NK-92 (cell line): ENCODE results near the gene CS.
"Not testable (repeated sequence)": the region's sequence is repeated elsewhere in the genome, so short reads cannot be mapped to it uniquely, and the experiment has no call there.

ENCODE experiments used
- DNase-seq: peaks from one replicate; lab custom pipeline; 2025; ENCODE audit not compliant: unreplicated experiment; lab: John Stamatoyannopoulos, UW

CS gene

DNA sequence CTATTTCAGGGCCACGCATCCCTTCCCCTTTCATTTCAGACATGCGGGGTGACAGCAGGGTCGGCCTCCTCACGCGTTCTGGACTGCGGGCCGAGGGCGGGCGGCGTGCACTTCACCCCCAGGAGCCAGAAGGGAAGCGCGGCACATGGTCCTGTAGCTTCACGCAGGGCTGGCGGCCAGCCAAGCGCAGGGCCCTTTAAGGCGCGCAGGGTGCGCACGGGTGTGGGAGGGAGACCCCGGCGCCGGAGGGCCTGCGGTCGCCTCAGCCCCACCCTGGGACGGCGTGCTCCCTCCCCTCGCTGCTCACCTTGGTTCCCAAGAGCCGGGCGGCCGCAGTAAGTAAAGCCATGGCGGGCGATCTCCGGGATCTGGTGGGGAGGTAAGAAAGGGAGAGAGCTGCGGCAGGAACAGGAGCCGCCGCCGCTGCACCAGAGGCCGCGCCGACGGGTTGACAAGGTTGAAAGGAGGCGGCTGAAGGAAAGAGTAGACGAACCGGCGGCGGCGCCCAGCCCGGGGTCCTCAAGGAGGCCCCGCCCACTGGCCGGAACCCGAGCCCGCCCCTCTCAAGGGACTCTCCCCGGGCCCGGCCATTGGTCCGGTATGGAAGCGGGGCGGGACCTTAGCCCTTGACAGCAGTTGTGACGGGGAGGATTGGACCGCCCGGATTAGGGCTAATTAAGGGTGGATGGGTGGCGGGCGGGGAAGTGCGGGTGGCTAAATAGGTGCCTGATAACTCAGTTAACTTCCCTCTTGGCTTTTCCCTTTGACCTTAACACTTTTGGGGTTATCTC, at the start of gene CS:
Gene CS, minus strand, starts transcription at position 478 of the 791 bp plus-strand sequence. Its CDS starts 129 bp downstream, at position 349.
- peak; percentile 96 for DNase-seq

DNA sequence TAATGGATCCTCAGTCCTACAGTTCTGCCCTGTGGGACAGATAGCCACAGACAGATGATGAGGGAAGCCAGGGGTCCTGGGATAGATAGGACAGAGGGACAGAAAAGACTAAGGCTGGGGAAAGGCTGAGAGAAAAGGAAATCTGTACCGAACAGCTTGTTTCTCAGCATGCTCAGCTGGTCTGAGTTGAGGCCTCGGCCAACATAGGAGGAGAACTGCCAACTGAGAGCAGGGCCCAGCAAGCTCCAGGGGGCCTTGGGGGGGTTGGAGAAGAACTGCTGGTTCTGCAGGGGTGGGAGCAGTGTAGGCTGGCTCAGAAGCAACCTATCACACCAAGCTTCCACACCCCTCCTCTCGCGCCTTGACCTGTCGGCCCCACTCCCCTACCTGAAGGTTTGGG, 48.6 kb upstream of the CS start:
- no peak for DNase-seq

DNA sequence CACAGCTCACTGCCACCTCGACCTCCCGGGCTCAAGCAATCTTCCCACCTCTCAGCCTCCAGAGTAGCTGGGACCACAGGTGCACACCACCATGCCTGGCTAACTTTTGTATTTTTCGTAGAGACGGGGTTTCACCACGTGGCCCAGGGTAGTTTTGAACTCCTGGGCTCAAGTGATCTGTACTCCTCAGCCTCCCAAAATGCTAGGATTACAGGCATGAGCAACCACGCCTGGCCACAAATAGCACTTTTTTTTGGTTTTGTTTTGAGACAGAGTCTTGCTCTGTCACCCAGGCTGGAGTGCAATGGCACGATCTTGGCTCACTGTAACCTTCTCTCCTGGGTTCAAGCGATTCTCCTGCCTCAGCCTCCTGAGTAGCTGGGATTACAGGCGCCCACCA, 47.1 kb upstream of the CS start:
- not testable (repeated sequence) for DNase-seq

DNA sequence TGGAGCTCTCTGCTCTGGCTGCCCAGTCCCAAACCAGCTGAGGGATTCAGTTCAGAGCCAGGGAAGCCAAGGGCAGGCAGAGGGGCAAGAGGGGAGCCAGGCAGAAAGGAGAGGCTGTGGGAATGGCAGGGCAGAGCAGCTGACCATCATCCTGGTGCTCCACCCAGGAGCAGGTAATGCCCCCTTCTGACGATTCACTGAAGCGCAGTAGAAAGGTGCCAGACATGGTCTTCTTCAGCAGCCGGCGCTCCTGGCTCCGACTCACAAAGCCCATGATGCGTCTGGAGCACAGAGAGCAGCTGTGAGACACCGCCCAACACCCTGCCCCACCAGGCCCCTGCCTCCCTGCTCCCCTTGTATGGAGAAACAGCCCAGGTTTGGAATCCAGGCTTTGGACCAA, 46.5 kb upstream of the CS start:
- DNase-seq: no peak

DNA sequence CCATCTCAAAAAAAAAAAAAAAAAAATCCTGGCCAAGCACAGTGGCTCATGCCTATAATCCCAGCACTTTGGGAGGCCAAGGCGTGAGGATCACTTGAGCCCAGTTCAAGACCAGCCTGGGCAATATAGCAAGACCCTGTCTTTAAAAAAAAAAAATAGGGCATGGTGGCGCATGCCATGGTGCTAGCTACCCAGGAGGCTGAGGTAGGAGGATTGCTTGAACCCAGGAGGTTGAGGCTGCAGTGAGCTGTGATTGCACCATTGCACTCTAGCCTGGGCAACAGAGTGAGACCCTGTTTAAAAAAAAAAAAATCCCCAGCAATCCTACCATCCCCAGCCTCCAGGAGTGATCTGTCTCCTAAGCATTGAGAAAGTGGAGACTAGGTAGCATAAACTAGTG, 42.2 kb upstream of the CS start:
- DNase-seq: not testable (repeated sequence)

DNA sequence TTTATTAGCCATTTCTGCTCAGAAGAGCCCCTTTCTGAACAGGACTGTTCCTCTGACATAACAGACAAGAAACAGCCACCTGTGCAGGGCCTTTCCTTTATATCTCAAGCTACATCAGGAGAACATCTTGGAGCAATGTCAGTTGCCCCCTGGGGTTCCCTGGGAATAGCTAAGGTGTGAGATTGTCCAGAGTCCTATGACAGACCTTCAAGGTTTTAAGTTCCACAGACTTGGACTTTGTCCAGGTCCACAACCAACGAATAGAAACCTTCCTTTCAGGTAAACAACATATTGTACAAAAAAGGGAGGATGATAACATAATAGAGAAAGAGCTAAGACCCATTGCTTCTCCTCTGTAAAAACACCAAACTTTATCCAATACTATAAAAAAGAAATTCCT, 41.5 kb upstream of the CS start:
- DNase-seq: no peak

DNA sequence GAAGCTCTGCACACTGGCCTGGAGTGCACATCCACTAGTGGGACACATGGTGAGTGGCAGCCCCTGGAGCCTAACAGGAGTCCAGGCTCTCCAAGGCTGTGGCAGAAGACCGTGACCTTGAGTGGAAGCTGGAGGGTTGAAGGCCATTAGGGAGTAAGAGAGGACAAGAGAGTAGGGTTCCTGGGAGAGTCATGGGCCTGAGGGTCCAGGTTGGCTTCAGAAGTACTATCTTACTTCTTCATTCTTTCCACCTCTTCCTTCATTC, 39.0 kb upstream of the CS start:
- no peak for DNase-seq

DNA sequence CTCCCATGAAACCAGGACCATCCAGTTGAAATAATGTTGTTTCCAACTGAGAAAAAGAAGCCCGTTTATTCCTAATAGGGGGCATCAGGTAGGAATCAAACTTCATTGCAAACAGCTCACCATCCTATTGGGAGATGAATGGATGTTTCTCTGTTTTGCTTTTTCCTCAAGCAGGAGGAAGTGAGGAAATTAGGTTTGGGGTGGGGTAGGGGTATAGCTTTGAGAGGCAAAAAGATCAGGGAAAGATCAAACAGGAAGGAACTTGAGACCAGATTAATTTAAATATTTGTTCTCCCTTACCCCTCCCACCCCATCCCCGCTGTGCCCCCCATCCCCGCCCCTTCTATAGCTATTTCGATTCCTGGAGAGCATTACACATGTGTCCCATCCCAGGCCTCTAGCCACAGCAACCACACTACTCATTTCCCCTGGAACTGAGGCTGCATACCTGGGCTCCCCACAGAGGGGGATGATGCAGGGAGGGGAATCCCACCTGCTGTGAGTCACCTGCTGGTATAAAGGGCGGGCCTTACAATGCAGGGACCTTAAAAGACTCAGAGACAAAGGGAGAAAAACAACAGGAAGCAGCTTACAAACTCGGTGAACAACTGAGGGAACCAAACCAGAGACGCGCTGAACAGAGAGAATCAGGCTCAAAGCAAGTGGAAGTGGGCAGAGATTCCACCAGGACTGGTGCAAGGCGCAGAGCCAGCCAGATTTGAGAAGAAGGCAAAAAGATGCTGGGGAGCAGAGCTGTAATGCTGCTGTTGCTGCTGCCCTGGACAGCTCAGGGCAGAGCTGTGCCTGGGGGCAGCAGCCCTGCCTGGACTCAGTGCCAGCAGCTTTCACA, 38.4 kb upstream of the CS start, which contains the start of gene IL23A:
Gene IL23A, plus strand, starts transcription at position 577 of the 850 bp plus-strand sequence. Its CDS starts 161 bp downstream, at position 738.
- DNase-seq: no peak

DNA sequence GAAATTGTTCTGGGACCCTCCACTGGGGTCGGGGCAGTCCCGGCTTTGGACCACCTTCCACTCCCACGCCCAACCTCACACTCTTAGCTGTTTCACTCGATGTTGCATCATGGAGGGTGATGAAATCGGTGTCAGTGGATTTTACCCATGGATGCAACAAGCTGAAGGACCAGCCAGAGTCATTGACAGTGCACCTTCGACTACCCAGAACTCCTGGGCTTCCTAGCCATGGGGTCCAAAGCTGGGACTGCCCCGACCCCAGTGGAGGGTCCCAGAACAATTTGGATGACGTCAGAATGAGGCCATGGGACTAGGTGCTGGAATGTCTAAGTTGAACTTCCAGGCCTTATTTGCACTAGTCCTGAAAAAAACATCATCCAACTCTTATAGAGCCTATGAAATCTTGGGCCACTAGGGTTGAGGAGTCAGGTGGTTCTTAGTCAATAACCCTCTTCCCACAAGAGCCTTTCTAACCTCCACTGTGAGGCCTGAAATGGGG, 37.7 kb upstream of the CS start:
- no peak for DNase-seq

DNA sequence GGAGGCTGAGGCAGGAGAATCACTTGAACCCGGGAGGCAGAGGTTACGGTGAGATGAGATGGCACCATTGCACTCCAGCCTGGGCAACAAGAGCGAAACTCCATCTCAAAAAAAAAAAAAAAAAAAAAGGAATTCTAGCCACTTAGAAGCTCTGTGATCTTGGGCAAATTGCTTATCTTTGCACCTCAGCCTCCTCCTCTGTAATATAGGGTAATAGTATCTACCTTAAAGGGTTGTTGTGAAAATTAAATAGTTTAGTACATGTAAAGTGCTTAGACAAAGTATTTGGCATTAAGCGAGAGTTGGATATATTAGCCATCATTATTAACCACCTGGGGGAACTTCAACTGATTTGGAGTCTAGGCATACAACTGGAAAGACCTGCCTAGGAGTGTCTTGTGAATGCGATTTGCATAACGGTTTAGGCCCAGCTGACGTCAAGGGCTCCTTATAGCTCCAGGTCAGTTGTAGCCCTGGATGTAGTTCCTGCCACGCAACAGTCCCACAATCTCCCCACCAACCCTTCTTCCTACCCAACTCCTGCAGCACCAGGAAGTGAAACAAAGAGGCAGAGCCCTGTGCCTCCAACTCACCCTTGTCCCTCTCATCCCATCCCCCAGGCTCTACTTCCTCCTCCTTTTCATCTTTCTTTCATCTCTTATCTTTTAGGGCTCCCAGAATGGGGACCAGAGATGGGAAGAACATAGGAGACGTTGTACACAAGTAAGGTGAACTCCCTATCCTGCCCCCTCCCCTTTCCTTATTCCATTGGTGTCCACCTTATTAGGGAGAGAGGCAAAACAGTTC, 36.4 kb upstream of the CS start:
- DNase-seq: no peak

DNA sequence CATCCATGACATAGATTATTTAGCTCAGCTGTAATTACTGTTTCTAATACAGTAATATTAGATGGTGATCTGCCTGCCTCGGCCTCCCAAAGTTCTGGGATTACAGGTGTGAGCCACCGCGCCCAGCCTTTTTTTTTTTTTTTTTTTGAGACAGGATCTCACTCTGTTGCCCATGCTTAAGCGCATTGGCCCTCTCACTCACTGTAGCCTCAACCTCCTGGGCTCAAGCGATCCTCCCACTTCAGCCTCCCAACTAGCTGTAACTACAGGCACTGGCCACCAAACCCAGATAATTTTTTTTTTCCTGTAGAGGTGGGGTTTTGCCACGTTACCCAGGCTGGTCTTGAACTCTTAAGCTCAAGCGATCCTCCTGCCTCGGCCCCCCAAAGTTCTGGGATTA, 35.4 kb upstream of the CS start:
- DNase-seq: not testable (repeated sequence)

DNA sequence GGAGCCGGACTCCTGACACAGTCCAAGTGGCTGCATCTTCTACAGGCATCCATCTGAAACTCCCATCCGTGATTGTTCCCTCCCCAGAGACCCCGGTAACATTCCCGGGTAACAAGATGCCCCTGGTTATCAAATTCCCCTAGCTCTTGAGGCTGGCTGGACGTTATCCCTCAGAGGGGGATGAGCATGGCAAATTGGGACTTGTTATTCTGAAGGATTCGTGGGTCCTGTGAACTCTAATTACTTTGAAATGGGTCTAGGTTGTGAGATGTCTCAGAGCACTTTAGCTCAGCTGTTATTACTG, 34.3 kb upstream of the CS start:
- DNase-seq: no peak

DNA sequence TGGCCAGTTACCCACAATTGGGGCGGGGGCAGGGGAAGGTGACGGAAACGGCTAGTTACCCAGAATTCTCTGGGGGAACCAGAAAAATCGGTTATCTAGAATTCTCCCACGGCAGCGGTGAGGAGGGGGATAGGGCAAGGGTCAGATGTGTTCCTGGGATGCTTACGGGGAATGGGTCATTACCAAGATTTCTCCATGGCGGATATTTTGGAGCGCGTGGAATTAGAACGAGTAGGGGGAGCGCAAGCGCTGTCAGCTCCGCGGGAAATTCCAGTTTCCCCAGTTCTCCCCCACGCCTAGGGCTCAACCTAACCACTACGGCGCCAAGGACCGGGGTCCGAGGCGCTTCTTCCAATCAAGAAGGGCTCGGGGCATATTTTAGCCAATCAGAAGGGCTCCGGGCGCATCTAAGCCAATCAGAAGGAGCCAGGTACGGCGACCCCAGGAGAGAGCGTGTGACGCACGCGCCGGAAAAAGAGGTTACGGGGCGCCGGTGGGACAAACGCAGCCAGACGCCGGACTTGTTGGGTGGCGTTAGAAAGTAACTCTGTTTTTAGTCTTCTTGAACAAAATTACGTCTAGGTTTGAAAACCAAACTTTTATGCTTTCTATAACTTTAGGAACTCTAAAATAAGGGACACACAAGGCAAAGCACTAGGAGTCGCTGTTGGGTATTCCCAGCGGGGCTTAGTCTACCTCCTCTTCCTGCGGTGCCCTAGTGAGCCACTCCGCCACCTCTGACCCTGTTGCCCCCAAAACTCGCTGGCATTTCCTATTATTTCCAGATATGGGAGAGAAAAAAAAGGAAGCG, 33.8 kb upstream of the CS start, which contains the start of gene PAN2:
Gene PAN2, minus strand, starts transcription at position 322 of the 811 bp plus-strand sequence. CDS start 906 bp downstream, outside the sequence.
- DNase-seq: peak; percentile 65

DNA sequence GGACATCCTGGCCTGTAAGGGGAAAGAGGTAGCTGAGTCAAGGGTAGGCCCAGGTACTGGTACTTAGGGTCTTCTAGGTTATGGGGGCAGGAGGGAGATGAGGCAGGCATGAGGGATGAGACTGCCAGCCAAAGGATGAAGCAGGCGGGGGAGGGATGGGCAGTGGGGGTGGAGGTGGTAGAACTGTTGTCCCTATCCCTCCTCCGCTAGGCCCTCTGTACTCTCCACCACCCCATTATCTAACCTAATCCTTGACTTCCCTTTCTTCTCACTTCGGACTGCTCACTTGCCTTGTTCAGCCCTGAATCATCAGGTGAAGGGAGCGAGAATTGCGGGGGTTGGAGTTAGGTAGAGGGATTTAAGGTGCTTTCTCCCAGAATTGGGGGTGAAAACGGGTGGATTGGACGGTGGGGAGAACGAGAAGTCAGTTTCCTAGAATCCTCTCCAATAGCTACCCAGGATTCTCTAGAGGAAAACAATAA, 33.1 kb upstream of the CS start:
- no peak for DNase-seq

DNA sequence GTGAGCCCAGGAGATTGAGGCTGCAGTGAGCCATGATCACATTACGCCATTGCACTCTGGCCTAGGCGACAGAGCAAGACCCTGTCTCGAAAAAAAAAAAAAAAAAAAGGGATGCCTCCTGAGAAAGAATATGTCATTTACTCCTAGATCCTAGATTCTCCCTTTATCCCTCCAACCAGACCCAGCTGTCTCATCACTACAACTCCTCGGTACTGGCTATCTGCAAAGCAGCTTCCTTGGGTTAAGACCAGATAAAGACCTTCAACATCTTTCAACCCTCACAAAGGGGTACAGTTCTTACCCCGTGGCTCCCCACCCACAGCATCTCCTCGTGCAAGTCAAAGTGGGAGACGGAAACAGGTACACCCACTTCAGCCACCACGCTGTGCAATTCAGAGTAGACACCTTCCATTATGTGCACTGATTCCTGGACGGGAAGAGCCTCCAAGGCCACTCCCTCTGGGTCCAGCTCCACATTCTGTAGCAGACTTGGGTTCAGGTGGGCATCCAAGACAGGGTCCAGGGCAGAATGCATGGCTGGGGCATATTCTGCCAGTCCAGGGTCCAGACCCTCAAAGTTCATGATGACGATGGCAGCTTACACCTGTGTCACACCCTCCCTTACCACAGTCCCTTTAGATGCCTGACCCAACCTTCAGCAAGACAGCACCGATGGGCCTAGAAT, 32.5 kb upstream of the CS start:
- no peak for DNase-seq

DNA sequence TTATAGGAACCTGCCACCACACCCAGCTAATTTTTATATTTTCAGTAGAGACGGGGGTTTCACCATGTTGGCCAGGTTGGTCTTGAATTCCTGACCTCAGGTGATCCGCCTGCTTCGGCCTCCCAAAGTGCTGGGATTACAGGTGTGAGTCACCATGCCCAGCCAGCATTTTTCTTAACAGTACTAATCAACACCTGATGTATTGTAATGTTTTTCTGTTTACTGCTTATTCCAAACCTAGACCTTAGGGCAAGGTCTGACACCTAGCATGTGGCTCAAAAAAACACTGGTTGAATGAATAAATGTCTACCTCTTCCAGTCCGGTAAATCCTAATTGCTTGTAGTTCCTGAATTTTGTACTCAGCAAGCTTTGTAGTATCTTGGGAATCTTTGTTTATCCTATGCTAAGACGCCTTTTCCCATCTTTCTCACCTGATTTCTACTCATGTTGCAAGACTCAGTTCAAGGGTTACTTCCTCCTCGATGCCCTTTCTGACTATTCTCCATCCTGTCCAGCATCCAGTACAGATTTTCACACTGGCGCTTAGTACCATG, 30.9 kb upstream of the CS start:
- DNase-seq: no peak

DNA sequence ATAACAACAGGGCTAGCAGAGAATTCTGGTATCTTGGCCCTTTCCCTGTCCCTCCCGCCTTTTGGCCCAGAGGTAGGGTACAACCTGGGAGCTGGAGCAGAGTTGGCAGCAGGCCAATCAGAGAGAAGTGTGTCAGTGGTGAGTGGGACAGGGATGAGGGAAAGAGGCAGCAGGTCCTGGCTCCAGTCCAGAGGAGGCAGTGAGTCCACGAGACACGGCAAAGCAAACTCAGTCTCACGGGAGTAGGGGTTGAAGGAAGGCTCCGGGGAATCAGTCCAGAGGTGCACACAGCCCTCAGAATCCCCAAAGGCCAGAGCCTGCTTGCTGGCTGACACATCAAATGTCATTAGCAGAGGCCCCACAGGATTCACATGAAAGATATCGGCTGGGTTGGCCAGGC, 26.4 kb upstream of the CS start:
- no peak for DNase-seq

DNA sequence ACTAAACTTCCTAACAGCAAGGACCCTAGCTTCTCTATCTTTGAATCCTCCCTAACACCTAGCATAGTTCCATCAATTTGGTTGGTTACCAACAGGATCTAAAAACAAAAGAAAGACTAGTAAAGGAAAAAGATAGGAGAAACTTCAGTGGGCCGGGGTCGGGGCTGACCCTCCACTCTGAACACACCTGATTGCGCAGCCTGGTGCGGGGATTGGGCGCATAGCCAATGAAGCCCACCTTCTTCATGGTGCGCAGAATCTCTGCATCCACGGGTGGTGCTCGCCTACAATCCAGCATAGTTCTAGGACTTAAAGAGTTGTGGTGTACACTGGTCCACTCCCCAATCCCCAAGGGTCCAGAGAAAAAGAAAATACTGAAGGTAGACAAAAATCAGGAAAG, 26.0 kb upstream of the CS start:
- no peak for DNase-seq

DNA sequence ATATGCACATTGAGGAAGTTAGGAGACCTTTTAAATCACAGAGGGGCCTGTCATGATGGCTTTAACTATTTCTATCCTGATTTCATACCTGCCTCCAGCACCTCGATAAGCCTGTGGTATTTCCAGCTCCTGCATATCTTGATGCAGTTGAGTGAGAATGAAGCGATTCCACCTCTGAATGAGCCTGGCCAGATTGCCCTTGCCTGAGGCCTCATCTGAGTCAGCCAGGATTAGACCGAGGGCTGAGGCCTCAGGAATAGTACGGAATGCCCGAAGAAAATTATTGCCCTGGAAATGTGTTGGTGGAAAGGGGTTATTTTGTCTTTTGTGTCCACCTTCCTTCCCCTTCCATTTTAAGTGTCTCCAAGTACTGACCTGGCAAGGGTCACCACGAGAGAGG, 24.1 kb upstream of the CS start:
- no peak for DNase-seq

DNA sequence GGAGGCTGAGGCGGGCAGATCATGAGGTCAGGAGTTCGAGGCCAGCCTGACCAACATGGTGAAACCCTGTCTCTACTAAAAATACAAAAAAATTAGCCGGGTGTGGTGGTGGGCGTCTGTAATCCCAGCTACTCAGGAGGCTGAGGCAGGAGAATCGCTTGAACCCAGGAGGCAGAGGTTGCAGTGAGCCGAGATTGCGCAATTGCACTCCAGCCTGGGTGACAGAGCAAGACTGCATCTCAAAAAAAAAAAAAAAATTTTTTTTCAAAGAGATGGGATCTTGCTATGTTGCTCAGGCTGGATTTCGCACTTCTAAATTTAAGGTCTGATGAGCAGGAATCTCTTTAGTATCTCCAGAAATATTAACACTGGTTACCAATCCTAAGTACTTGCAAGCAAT, 21.5 kb upstream of the CS start:
- DNase-seq: not testable (repeated sequence)
